ENCODE results near the gene HARS1.
"Not testable (repeated sequence)": the region's sequence is repeated elsewhere in the genome, so short reads cannot be mapped to it uniquely, and the experiment has no call there.

Gene HARS1

GRCh38 chr5:140690941-140691924 lies at the start of gene HARS1, which contains the start of gene HARS2:
TSS of gene HARS1 (minus strand) at chr5:140691370. CDS start at chr5:140691304, 66 bp downstream.
TSS of gene HARS2 (plus strand) at chr5:140691455. CDS start at chr5:140691649, 194 bp downstream.
- DNase-seq (ENCODE audit: low read depth in 1 of 2, low spot score in 1 of 2): peak; percentile 53 to 70

- no peak for DNase-seq (ENCODE audit: low read depth in 1 of 2, low spot score in 1 of 2)
Observed at GRCh38 chr5:140737486-140737885, 46.3 kb upstream of the HARS1 start.

GRCh38 chr5:140734354-140734753 lies 43.2 kb upstream of the HARS1 start:
- DNase-seq (ENCODE audit: low read depth in 1 of 2, low spot score in 1 of 2): no peak

- DNase-seq (ENCODE audit: low read depth in 1 of 2, low spot score in 1 of 2): no peak
Observed at GRCh38 chr5:140733098-140733497, 41.9 kb upstream of the HARS1 start.

- peak; percentile 24 to 37 for DNase-seq (ENCODE audit: low read depth in 1 of 2, low spot score in 1 of 2)
Observed at GRCh38 chr5:140725799-140726471, 34.8 kb upstream of the HARS1 start.

- DNase-seq (ENCODE audit: low read depth in 1 of 2, low spot score in 1 of 2): not testable (repeated sequence)
Observed at GRCh38 chr5:140721395-140721794, 30.2 kb upstream of the HARS1 start.

- DNase-seq (ENCODE audit: low read depth in 1 of 2, low spot score in 1 of 2): not testable (repeated sequence)
Observed at GRCh38 chr5:140720738-140721137, 29.6 kb upstream of the HARS1 start.

- DNase-seq (ENCODE audit: low read depth in 1 of 2, low spot score in 1 of 2): no peak
Observed at GRCh38 chr5:140718266-140718592, 27.1 kb upstream of the HARS1 start.

- DNase-seq (ENCODE audit: low read depth in 1 of 2, low spot score in 1 of 2): not testable (repeated sequence)
Observed at GRCh38 chr5:140716238-140716637, 25.1 kb upstream of the HARS1 start.

- no peak for DNase-seq (ENCODE audit: low read depth in 1 of 2, low spot score in 1 of 2)
Observed at GRCh38 chr5:140713562-140714094, 22.5 kb upstream of the HARS1 start.

GRCh38 chr5:140711794-140712193 lies 20.6 kb upstream of the HARS1 start:
- no peak for DNase-seq (ENCODE audit: low read depth in 1 of 2, low spot score in 1 of 2)

GRCh38 chr5:140710899-140711552 lies 19.9 kb upstream of the HARS1 start:
- DNase-seq (ENCODE audit: low read depth in 1 of 2, low spot score in 1 of 2): peak; percentile 67 to 71

GRCh38 chr5:140708787-140709186 lies 17.6 kb upstream of the HARS1 start:
- DNase-seq (ENCODE audit: low read depth in 1 of 2, low spot score in 1 of 2): not testable (repeated sequence)

- DNase-seq (ENCODE audit: low read depth in 1 of 2, low spot score in 1 of 2): no peak
Observed at GRCh38 chr5:140707812-140708211, 16.6 kb upstream of the HARS1 start.

- peak; percentile 80 for DNase-seq (ENCODE audit: low read depth in 1 of 2, low spot score in 1 of 2)
Observed at GRCh38 chr5:140700177-140701144, 9.3 kb upstream of the HARS1 start, which contains the start of gene ZMAT2. TSS of gene ZMAT2 (plus strand) at chr5:140700447. CDS start at chr5:140700461, 14 bp downstream.

GRCh38 chr5:140696891-140697492 lies 5.8 kb upstream of the HARS1 start:
- no peak for DNase-seq (ENCODE audit: low read depth in 1 of 2, low spot score in 1 of 2)

- no peak for DNase-seq (ENCODE audit: low read depth in 1 of 2, low spot score in 1 of 2)
Observed at GRCh38 chr5:140694276-140694675, 3.1 kb upstream of the HARS1 start.

- no peak for DNase-seq (ENCODE audit: low read depth in 1 of 2, low spot score in 1 of 2)
Observed at GRCh38 chr5:140690376-140690932, 716 bp downstream of the HARS1 start.

GRCh38 chr5:140678993-140679392 lies 12.2 kb downstream of the HARS1 start:
- DNase-seq (ENCODE audit: low read depth in 1 of 2, low spot score in 1 of 2): no peak
